GM12878 (cell line): ENCODE measurements around the gene GALNT9.

Experiments
- BCL11A ChIP-seq: IDR thresholded peaks from 2 replicates; pipeline ENCODE4 v1.6.1; 2011; ENCODE audit warnings: low read depth, low read length
- POLR2A ChIP-seq: IDR thresholded peaks from 2 replicates; pipeline ENCODE4 v1.6.1; 2011; ENCODE audit warnings: low read depth, mild to moderate bottlenecking, low read length
- SP1 ChIP-seq: IDR thresholded peaks from one replicate; pipeline ENCODE4 v1.6.1; 2011; ENCODE audit warnings: low read depth, low read length

GRCh38 chr12:132201391-132202120 lies 127.8 kb downstream of the GALNT9 start:
- no peak for TF ChIP-seq SP1
- TF ChIP-seq POLR2A: no peak
- TF ChIP-seq BCL11A: no peak
